ENCODE results near the gene ADAM11. TPM values are rescaled to one million over a fixed set of nuclear protein-coding genes. Genes with fewer than 3 reads are reported as not detected.

Gene ADAM11
- total RNA-seq, 2 donors from 2014 or later: 6.8 to 19.9 TPM

GRCh38 chr17:44826123-44826790 lies 67.5 kb downstream of the ADAM11 start:
- TF ChIP-seq, protein P1, sequence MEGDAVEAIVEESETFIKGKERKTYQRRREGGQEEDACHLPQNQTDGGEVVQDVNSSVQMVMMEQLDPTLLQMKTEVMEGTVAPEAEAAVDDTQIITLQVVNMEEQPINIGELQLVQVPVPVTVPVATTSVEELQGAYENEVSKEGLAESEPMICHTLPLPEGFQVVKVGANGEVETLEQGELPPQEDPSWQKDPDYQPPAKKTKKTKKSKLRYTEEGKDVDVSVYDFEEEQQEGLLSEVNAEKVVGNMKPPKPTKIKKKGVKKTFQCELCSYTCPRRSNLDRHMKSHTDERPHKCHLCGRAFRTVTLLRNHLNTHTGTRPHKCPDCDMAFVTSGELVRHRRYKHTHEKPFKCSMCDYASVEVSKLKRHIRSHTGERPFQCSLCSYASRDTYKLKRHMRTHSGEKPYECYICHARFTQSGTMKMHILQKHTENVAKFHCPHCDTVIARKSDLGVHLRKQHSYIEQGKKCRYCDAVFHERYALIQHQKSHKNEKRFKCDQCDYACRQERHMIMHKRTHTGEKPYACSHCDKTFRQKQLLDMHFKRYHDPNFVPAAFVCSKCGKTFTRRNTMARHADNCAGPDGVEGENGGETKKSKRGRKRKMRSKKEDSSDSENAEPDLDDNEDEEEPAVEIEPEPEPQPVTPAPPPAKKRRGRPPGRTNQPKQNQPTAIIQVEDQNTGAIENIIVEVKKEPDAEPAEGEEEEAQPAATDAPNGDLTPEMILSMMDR (IDR thresholded peaks at IDR 0.05): no peak
- H3K36me3 ChIP-seq: no peaks in the 10 kb centered on the region
- DNase-seq (ENCODE audit: low spot score): no peak
- no peaks in the 10 kb centered on the region for H3K9me3 ChIP-seq
- no peak overlapping the region for H3K4me3 ChIP-seq
- H3K27me3 ChIP-seq: no peaks in the 10 kb centered on the region
- H3K27ac ChIP-seq: peak overlapping the region; percentile 90 to 94
- H3K4me1 ChIP-seq: peaks cover 0 to 19% of the 10 kb centered on the region in 2 donors

DNA sequence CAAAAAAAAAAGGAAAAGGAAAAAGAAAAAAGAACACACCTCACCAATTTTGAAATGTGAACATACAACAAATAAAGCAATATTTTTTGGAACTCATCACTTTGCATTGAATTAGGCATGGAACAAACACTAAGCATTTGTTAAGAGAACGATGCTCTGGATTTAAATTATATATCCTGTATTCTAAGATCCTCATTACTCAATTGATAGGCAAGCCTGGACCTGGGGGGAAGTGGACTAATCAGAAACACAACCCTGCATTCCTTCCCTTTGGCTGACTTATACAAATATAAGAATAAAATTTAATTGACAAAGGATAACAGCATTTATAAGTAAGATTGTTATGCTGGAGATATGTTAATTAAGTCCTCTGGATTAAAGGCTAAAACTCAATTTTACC lies 69.1 kb downstream of the ADAM11 start:
- no peaks in the 10 kb centered on the region for H3K27me3 ChIP-seq
- TF ChIP-seq, protein P1 (IDR thresholded peaks at IDR 0.05): no peak
- DNase-seq (ENCODE audit: low spot score): no peak
- H3K27ac ChIP-seq: peak overlapping the region; percentile 90 to 94
- H3K36me3 ChIP-seq: no peaks in the 10 kb centered on the region
- H3K4me1 ChIP-seq: peaks cover 0 to 20% of the 10 kb centered on the region in 2 donors
- H3K9me3 ChIP-seq: no peaks in the 10 kb centered on the region
- H3K4me3 ChIP-seq: peak overlapping the region; percentile 75 to 87

GRCh38 chr17:44828919-44829522 lies 70.2 kb downstream of the ADAM11 start:
- Histone ChIP-seq H3K27ac (peak overlapping the region; percentile 90 to 94), H3K4me3 (peak overlapping the region; percentile 75 to 87), H3K4me1 (peaks cover 0 to 20% of the 10 kb centered on the region in 2 donors), H3K9me3 (no peaks in the 10 kb centered on the region), H3K36me3 (no peaks in the 10 kb centered on the region), H3K27me3 (no peaks in the 10 kb centered on the region)
- no peak for DNase-seq (ENCODE audit: low spot score)
- TF ChIP-seq, protein P1 (IDR thresholded peaks at IDR 0.05): no peak

- DNase-seq (ENCODE audit: low spot score): no peak
- Histone ChIP-seq H3K36me3 (no peaks in the 10 kb centered on the region), H3K27ac (peak within 1 kb of the TSS; percentile 90 to 94), H3K27me3 (no peaks in the 10 kb centered on the region), H3K4me3 (peak within 1 kb of the TSS; percentile 75 to 87), H3K9me3 (no peaks in the 10 kb centered on the region), H3K4me1 (peaks cover 0 to 20% of the 10 kb centered on the region in 2 donors)
- TF ChIP-seq, protein P1 (IDR thresholded peaks at IDR 0.05): no peak
Observed at GRCh38 chr17:44829523-44830358, 71.0 kb downstream of the ADAM11 start, which contains the start of gene GJC1. Gene GJC1, minus strand, starts transcription at chr17:44830287. Its CDS starts 24,470 bp downstream, at chr17:44805817.

DNA sequence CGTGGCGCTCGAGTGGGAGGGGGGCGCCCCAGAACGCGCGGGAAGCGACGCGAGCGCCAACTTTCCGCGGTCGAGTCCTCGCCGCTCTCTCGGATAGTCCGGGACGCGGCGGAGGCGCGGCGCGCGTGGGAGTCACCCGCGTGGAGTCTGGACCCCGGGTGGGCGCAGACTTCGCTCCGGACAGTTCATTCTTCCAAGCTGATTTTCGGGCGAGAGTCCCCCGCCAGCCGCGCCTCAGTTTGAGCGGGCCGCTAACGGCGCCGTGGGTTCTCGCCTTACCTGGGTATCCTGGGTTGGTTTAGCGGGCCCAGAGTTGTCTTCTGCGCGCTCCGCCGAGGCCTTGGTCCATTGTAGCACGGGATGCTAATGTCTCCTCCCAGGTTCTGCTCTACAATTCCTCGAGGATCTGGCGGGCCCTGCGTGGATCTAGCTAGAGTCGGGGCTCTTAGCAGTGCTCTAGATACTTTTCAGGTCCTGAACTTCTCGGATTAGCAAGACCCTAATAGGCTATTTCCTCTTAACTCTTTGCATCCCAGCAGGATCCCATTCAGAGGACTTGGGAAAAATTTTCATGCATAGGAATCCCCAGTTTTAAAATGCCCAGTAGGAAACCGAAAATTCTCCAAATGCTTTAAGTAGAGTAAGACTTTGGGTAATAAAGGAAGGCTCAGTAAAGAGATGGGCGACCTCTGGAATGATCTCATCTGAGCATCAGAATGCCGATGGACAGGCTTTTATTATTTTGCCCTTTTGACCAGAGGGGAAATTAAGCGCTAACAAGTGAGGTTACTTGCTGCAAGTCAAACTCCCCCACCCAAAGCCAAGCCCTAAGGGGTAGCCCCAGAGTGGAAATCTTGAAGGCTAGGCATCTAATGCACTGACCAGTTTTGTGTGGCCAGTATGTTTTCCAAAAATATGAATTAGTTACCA lies 71.8 kb downstream of the ADAM11 start:
- TF ChIP-seq, protein P1 (IDR thresholded peaks at IDR 0.05): no peak
- Histone ChIP-seq H3K4me3 (peak overlapping the region; percentile 75 to 87), H3K27me3 (no peaks in the 10 kb centered on the region), H3K27ac (peak overlapping the region; percentile 90 to 94), H3K4me1 (peaks cover 0 to 20% of the 10 kb centered on the region in 2 donors), H3K36me3 (no peaks in the 10 kb centered on the region), H3K9me3 (no peaks in the 10 kb centered on the region)
- no peak for DNase-seq (ENCODE audit: low spot score)

All from right atrium auricular region (tissue), 2 donors.